WTC11 (cell line): ENCODE data around the gene GHRL.

Source experiments
- TF ChIP-seq, protein P1 (sequence below): fragments of 200-600 bp; IDR thresholded peaks from 2 replicates; pipeline ENCODE4 v1.8.0; 2022; ENCODE audit warnings: antibody characterized with exemption
- TF ChIP-seq, protein P2 (sequence below): sonication (generic); formaldehyde crosslinking; IDR thresholded peaks from 2 replicates; pipeline ENCODE4 v1.8.0; 2022; ENCODE audit warnings: mild to moderate bottlenecking, missing genetic modification reagents

- TF ChIP-seq, protein P1, sequence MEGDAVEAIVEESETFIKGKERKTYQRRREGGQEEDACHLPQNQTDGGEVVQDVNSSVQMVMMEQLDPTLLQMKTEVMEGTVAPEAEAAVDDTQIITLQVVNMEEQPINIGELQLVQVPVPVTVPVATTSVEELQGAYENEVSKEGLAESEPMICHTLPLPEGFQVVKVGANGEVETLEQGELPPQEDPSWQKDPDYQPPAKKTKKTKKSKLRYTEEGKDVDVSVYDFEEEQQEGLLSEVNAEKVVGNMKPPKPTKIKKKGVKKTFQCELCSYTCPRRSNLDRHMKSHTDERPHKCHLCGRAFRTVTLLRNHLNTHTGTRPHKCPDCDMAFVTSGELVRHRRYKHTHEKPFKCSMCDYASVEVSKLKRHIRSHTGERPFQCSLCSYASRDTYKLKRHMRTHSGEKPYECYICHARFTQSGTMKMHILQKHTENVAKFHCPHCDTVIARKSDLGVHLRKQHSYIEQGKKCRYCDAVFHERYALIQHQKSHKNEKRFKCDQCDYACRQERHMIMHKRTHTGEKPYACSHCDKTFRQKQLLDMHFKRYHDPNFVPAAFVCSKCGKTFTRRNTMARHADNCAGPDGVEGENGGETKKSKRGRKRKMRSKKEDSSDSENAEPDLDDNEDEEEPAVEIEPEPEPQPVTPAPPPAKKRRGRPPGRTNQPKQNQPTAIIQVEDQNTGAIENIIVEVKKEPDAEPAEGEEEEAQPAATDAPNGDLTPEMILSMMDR = no peak
- TF ChIP-seq, protein P2, sequence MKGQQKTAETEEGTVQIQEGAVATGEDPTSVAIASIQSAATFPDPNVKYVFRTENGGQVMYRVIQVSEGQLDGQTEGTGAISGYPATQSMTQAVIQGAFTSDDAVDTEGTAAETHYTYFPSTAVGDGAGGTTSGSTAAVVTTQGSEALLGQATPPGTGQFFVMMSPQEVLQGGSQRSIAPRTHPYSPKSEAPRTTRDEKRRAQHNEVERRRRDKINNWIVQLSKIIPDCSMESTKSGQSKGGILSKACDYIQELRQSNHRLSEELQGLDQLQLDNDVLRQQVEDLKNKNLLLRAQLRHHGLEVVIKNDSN (CRISPR knock-in tag) = no peak
Observed at GRCh38 chr3:10315101-10315500, 22.4 kb upstream of the GHRL start.
